ENCODE data around the gene FBLIM1.

Gene FBLIM1

GRCh38 chr1:15770313-15770962 is 11.8 kb downstream of the FBLIM1 start:
- no peak for DNase-seq
- peaks cover 75% of the 10 kb centered on the region for H3K36me3 ChIP-seq (replicated peaks)
- no peaks in the 10 kb centered on the region for H3K27me3 ChIP-seq (replicated peaks)
- no peak overlapping the region for H3K27ac ChIP-seq
- in situ Hi-C loops (cut with HindIII; ENCODE audit: low pct_ligation_motif_present, low sequenced_read_pairs): no loop called here
- H3K4me3 ChIP-seq (ENCODE audit: low read depth, low read length): no peak overlapping the region
- TF ChIP-seq CTCF (IDR thresholded peaks at IDR 0.05; ENCODE audit: low read depth, low read length, missing control alignments): no peak

DNA sequence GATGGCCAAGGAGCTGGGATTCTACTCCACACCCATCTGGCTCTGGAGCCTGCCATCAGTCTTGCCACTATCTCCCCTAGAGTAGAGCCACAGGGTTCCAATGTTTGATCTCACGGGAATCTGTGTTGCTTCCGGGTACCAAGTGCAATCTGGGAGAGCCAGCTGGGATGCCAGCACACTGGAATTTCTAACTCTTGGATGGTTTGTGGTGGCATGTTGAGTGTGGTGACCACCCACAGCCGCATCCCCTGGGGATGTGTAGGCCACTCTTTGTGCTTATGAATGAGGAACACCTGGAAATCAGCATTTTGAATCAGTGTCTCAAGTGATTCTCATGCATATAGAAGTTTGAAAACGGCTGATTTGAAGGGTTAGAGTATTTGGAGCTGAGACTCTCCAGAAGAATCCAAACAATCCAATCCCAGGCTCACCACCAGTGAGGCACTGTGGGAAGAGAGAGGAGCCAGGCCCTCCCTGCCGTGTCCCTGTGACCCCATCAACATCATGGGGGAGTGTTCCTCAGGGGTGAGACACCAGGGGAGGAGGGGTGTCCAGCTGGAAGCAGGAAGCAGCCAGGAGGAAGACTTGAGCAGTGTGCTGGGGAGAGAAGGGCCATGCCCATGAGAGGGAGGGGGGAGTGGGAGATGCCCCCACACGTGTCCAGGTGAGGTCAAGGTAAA is 13.4 kb downstream of the FBLIM1 start:
- Histone ChIP-seq H3K36me3 (replicated peaks) (peaks cover 84% of the 10 kb centered on the region), H3K27me3 (replicated peaks) (no peaks in the 10 kb centered on the region), H3K27ac (no peak overlapping the region), H3K4me3 (ENCODE audit: low read depth, low read length) (no peak overlapping the region)
- no peak for DNase-seq
- TF ChIP-seq CTCF (IDR thresholded peaks at IDR 0.05; ENCODE audit: low read depth, low read length, missing control alignments): no peak
- in situ Hi-C loops (cut with HindIII; ENCODE audit: low pct_ligation_motif_present, low sequenced_read_pairs): no loop called here

GRCh38 chr1:15775706-15776105 is 17.1 kb downstream of the FBLIM1 start:
- TF ChIP-seq CTCF (IDR thresholded peaks at IDR 0.05; ENCODE audit: low read depth, low read length, missing control alignments): no peak
- in situ Hi-C loops (cut with HindIII; ENCODE audit: low pct_ligation_motif_present, low sequenced_read_pairs): no loop called here
- Histone ChIP-seq H3K4me3 (ENCODE audit: low read depth, low read length) (no peak overlapping the region), H3K36me3 (replicated peaks) (peaks cover 81% of the 10 kb centered on the region), H3K27ac (no peak overlapping the region), H3K27me3 (replicated peaks) (no peaks in the 10 kb centered on the region)
- no peak for DNase-seq

DNA sequence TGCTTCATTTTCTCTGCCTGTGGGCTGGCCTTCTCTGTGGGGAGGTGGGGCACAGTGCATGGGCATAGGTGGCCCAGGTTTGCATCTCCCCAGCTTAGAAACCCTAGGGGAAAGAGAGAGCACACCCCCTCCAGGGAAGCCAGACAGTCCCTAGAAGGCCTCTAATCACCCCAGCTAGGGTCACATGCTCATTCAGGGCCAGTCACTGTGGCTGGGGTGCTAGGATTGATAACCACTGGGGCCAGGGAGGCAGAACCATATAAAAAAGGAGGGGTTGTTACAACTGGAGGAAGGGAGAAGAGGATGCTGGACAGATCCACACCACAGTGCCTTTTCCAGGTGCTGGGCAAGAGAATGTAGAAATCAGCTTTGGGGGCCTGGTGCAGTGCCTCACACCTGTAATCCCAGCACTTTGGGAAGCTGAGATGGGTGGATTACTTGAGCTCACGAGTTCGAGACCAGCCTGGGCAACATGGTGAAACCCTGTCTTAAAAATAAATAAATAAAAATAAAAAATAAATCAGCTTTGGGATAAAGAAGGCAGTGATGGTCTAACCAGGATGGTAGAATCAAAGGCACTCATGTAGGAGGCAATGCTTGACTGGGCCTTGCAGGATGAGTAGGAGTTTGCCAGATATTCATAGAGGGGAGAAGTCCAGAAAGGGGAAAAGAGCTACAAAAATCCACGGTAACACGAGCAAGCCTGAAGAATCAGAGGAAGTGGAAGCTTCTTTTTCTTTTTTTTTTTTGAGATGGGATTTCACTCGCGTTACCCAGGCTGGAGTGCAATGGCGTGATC is 19.5 kb downstream of the FBLIM1 start:
- Histone ChIP-seq H3K4me3 (ENCODE audit: low read depth, low read length) (no peak overlapping the region), H3K27me3 (replicated peaks) (no peaks in the 10 kb centered on the region), H3K27ac (no peak overlapping the region), H3K36me3 (replicated peaks) (peaks cover 68% of the 10 kb centered on the region)
- TF ChIP-seq CTCF (IDR thresholded peaks at IDR 0.05; ENCODE audit: low read depth, low read length, missing control alignments): no peak
- no peak for DNase-seq
- in situ Hi-C loops (cut with HindIII; ENCODE audit: low pct_ligation_motif_present, low sequenced_read_pairs): no loop called here

DNA sequence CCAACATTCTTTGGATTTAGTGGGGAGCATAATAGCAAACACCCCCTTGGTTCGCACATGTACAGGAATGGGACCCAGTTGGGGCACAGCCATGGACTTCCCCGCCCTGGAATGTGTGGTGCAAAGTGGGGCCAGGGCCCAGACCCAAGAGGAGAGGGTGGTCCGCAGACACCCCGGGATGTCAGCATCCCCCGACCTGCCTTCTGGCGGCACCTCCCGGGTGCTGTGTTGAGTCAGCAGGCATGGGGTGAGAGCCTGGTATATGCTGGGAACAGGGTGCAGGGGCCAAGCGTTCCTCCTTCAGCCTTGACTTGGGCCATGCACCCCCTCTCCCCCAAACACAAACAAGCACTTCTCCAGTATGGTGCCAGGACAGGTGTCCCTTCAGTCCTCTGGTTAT is 27.1 kb downstream of the FBLIM1 start:
- in situ Hi-C loops (cut with HindIII; ENCODE audit: low pct_ligation_motif_present, low sequenced_read_pairs): no loop called here
- peaks cover 31% of the 10 kb centered on the region for H3K36me3 ChIP-seq (replicated peaks)
- H3K27ac ChIP-seq: no peak overlapping the region
- no peaks in the 10 kb centered on the region for H3K27me3 ChIP-seq (replicated peaks)
- no peak for DNase-seq
- no peak overlapping the region for H3K4me3 ChIP-seq (ENCODE audit: low read depth, low read length)
- no peak for TF ChIP-seq CTCF (IDR thresholded peaks at IDR 0.05; ENCODE audit: low read depth, low read length, missing control alignments)
